SK-N-SH treated with all-trans-retinoic acid at 6 μM for 48 hours (cell line): ENCODE measurements around the gene NAT14.

ENCODE experiments used
- ARNTL ChIP-seq: fragments of 450-650 bp; formaldehyde crosslinking; IDR thresholded peaks from 2 replicates; pipeline ENCODE4 v1.5.0; 2020; ENCODE audit warnings: low read depth, mild to moderate bottlenecking, moderate library complexity, borderline replicate concordance
- BACH2 ChIP-seq: fragments of 250-450 bp; sonication (Bioruptor Pico); IDR thresholded peaks from 2 replicates; pipeline ENCODE4 v1.9.0; 2021; ENCODE audit warnings: mild to moderate bottlenecking, borderline replicate concordance
- CREB5 ChIP-seq: fragments of 250-450 bp; sonication (Bioruptor Pico); IDR thresholded peaks from 2 replicates; pipeline ENCODE4 v1.5.1; 2020; ENCODE audit warnings: low read depth, mild to moderate bottlenecking, moderate library complexity
- ISL1 ChIP-seq: fragments of 250-450 bp; sonication (Bioruptor Pico); IDR thresholded peaks from 2 replicates; pipeline ENCODE4 v2.1.2; 2022; ENCODE audit warnings: mild to moderate bottlenecking, moderate library complexity
- PATZ1 ChIP-seq: fragments of 250-450 bp; sonication (Bioruptor Pico); IDR thresholded peaks from 2 replicates; pipeline ENCODE4 v1.8.0; 2020; ENCODE audit warnings: mild to moderate bottlenecking, moderate library complexity, borderline replicate concordance
- PPARA ChIP-seq: fragments of 250-450 bp; sonication (Bioruptor Pico); IDR thresholded peaks from 2 replicates; pipeline ENCODE4 v1.5.0; 2020; ENCODE audit warnings: mild to moderate bottlenecking, borderline replicate concordance
- RARB ChIP-seq: fragments of 250-450 bp; sonication (Bioruptor Pico); IDR thresholded peaks from 2 replicates; pipeline ENCODE4 v1.8.0; 2021; ENCODE audit warnings: mild to moderate bottlenecking, moderate library complexity
- TCF4 ChIP-seq: fragments of 250-450 bp; sonication (Bioruptor Pico); IDR thresholded peaks from 2 replicates; pipeline ENCODE4 v1.8.0; 2021; ENCODE audit warnings: mild to moderate bottlenecking, moderate library complexity, borderline replicate concordance
- ZFP3 ChIP-seq: fragments of 250-450 bp; sonication (Bioruptor Pico); IDR thresholded peaks from 2 replicates; pipeline ENCODE4 v1.5.0; 2020; ENCODE audit warnings: mild to moderate bottlenecking, moderate library complexity

DNA sequence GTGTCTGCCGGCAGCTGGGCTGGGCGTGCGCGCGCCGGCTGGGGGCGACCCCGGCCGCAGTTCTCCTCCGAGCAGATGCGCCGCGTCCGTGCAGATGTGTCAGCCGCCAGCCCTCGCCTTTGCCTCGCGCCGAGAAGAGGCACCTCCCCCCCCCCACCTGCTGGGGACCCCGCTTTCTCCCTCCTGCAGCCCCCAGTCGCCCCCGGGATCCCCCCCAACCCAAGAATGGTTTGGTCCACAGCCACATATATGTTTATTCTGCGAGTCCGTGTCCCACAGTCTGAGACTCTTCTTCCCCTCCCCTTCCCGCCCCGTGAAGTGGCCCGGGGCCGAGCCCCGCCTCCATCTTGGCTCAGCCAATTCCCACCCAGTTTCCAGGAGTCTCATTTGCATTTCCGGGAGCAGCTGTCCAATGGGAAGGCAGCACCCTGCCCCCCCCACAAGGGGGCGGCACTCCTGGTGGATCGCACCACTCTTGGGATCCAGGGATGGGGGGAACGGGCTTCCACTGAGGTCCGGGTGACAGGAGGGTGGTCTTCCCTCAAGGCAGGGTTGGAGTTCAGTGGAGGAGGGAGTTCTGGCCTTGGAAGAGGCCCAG is 32.1 kb upstream of the NAT14 start:
- TF ChIP-seq TCF4 (no peak), PATZ1 (CRISPR knock-in tag) (no peak), ZFP3 (CRISPR knock-in tag) (no peak), BACH2 (CRISPR knock-in tag) (no peak), ISL1 (CRISPR knock-in tag) (no peak), ARNTL (CRISPR knock-in tag) (no peak), CREB5 (CRISPR knock-in tag) (no peak), PPARA (CRISPR knock-in tag) (no peak), RARB (CRISPR knock-in tag) (no peak)
